CD14-positive monocyte (primary cell): ENCODE results near the gene GPC6. TPM values are rescaled to one million over a fixed set of nuclear protein-coding genes. Genes with fewer than 3 reads are reported as not detected.

Source experiments
- DNase-seq, 3 donors: peaks; one replicate each; pipeline ENCODE4 v3.0.0-alpha.2; 2011 to 2022
- H2AFZ ChIP-seq: 2 replicates; pipeline ENCODE4 v1.6.0; 2012; ENCODE audit warnings: mild to moderate bottlenecking, low read depth, low read length, inconsistent platforms; ENCODE audit not compliant: insufficient read depth, poor library complexity, severe bottlenecking
- H3K27ac ChIP-seq, 2 donors: 1 replicate in 1 of 2; 2 replicates in 1 of 2; pipeline ENCODE4 v1.5.1; 2012 to 2013; ENCODE audit warnings: low read length in 2 of 2, control low read depth in 1 of 2, inconsistent platforms in 1 of 2, low read depth in 1 of 2, mild to moderate bottlenecking in 1 of 2
- H3K27me3 ChIP-seq, 2 donors: one replicate each; pipeline versions ENCODE4 v1.6.0 to v1.6.1; 2011 to 2013; ENCODE audit warnings: low read length in 2 of 2; ENCODE audit not compliant: control insufficient read depth in 2 of 2, insufficient read depth in 2 of 2
- H3K36me3 ChIP-seq, 2 donors: replicated peaks in 1 of 2; 1 replicate in 1 of 2; 2 replicates in 1 of 2; pipeline versions ENCODE4 v1.5.1 to v1.6.1; 2012 to 2013; ENCODE audit warnings: low read length in 2 of 2, control low read depth in 1 of 2, inconsistent platforms in 1 of 2, mild to moderate bottlenecking in 1 of 2; ENCODE audit not compliant: insufficient read depth in 2 of 2, control insufficient read depth in 1 of 2
- H3K4me1 ChIP-seq, 2 donors: 1 replicate in 1 of 2; 2 replicates in 1 of 2; pipeline versions ENCODE4 v1.5.1 to v1.6.1; 2012 to 2013; ENCODE audit warnings: low read length in 2 of 2, control low read depth in 1 of 2, inconsistent platforms in 1 of 2, mild to moderate bottlenecking in 1 of 2, moderate library complexity in 1 of 2; ENCODE audit not compliant: insufficient read depth in 2 of 2, control insufficient read depth in 1 of 2
- H3K4me2 ChIP-seq: replicated peaks from 2 replicates; pipeline ENCODE3; 2012; ENCODE audit warnings: low read length, moderate library complexity, mild to moderate bottlenecking; ENCODE audit not compliant: poor library complexity, severe bottlenecking; ENCODE audit errors: extremely low read depth
- H3K4me3 ChIP-seq, 3 experiments: fragments of 200-600 bp in 1 of 3; sonication (generic) in 1 of 3; replicated peaks in 1 of 3; 1 replicate in 2 of 3; 2 replicates in 1 of 3; pipeline ENCODE4 v1.5.1; 2011 to 2013; ENCODE audit warnings: low read length in 3 of 3, mild to moderate bottlenecking in 3 of 3, control low read depth in 2 of 3, low read depth in 2 of 3, inconsistent platforms in 1 of 3, moderate library complexity in 1 of 3
- H3K79me2 ChIP-seq: 2 replicates; pipeline ENCODE4 v1.6.0; 2012; ENCODE audit warnings: mild to moderate bottlenecking, control low read depth, inconsistent platforms, low read length, moderate library complexity; ENCODE audit not compliant: insufficient read depth
- H3K9ac ChIP-seq: 2 replicates; pipeline ENCODE4 v1.6.0; 2017; ENCODE audit warnings: low read length, mild to moderate bottlenecking; ENCODE audit not compliant: insufficient read depth, poor library complexity, severe bottlenecking
- H3K9me3 ChIP-seq, 2 donors: replicated peaks in 1 of 2; 1 replicate in 1 of 2; 2 replicates in 1 of 2; pipeline versions ENCODE4 v1.5.1 to v1.6.1; 2012 to 2013; ENCODE audit warnings: low read length in 2 of 2, control low read depth in 1 of 2; ENCODE audit not compliant: control insufficient read depth in 1 of 2, insufficient read depth in 1 of 2
- H4K20me1 ChIP-seq: 2 replicates; pipeline ENCODE4 v1.6.0; 2012; ENCODE audit warnings: mild to moderate bottlenecking, low read length, control low read depth, moderate library complexity; ENCODE audit not compliant: insufficient read depth
- H3K27ac Mint-ChIP-seq, 7 donors: one replicate each; pipeline ENCODE4 v1.8.0; 2020; ENCODE audit warnings: mild to moderate bottlenecking in 7 of 7, mixed read lengths in 7 of 7, moderate library complexity in 6 of 7, inconsistent platforms in 2 of 7
- H3K27me3 Mint-ChIP-seq, 3 donors: one replicate each; pipeline ENCODE4 v1.8.0; 2021 to 2022; ENCODE audit warnings: low read depth in 3 of 3, mild to moderate bottlenecking in 3 of 3, mixed read lengths in 3 of 3, moderate library complexity in 3 of 3, inconsistent platforms in 1 of 3
- H3K36me3 Mint-ChIP-seq, 2 donors: one replicate each; pipeline ENCODE4 v1.8.0; 2020; ENCODE audit warnings: mixed read lengths in 2 of 2, inconsistent platforms in 1 of 2, mild to moderate bottlenecking in 1 of 2
- H3K4me1 Mint-ChIP-seq: one replicate; pipeline ENCODE4 v1.8.0; 2020; ENCODE audit warnings: mild to moderate bottlenecking, mixed read lengths
- H3K4me3 Mint-ChIP-seq, 2 donors: one replicate each; pipeline ENCODE4 v1.8.0; 2020; ENCODE audit warnings: mild to moderate bottlenecking in 2 of 2, mixed read lengths in 2 of 2, moderate library complexity in 1 of 2
- H3K9me3 Mint-ChIP-seq, 7 donors: one replicate each; pipeline ENCODE4 v1.8.0; 2020 to 2022; ENCODE audit warnings: mixed read lengths in 7 of 7, mild to moderate bottlenecking in 6 of 7, moderate library complexity in 6 of 7, inconsistent platforms in 2 of 7
- CTCF ChIP-seq: fragments of 200-600 bp; IDR thresholded peaks from one replicate; pipeline ENCODE4 v1.8.0; 2022; ENCODE audit warnings: antibody characterized with exemption, mild to moderate bottlenecking
- WGBS: methylation state at CpG from one replicate; pipeline ENCODE4 v1.1.5; 2013; ENCODE audit warnings: missing lambda C conversion rate; ENCODE audit not compliant: insufficient coverage; 5-methylcytosine and 5-hydroxymethylcytosine counted together
- intact Hi-C, 2 donors: fragments of 100-400 bp; cut with micrococcal nuclease; formaldehyde crosslinking; loops; one replicate each; pipeline versions ENCODE4 v1.15.0 to v1.15.1; 2023
- polyA plus RNA-seq, 3 donors: library from polyadenylated mRNA; depleted of rRNA in 1 of 3; unstranded in 2 of 3; stranded (reverse) in 1 of 3; fragments of 300-500 nt in 2 of 3; fragments of >200 nt in 1 of 3; fragmentation: Illumina TruSeq in 2 of 3; gene quantifications; 1 replicate in 2 of 3; 2 replicates in 1 of 3; pipeline ENCODE4 v1.2.3, GENCODE V29; 2012 to 2021

GPC6 gene
- polyA plus RNA-seq, 3 donors: not detected

DNA sequence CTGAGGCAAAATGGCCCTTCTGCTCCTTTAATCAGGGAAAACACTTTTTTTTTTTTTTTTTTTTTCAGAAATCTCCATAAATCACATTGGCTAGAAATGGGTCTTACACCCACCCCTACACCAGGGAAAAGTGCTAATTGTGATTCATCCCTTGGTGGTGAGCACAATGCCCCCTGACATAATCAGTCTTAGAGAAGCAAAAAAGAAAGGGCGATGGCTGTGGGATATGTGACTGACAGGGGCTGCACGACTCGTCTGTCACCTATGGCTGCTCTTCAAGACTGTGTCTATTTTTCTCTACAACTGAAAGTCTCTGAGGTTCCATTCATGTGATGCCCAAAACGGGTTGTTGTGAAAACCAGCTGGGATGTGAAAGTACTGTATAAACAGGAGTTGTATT lies 3.6 kb upstream of the GPC6 start:
- Histone ChIP-seq H3K36me3 (no peaks in the 10 kb centered on the region), H3K27ac (no peak overlapping the region), H3K9me3 (no peaks in the 10 kb centered on the region), H3K4me2 (no peak overlapping the region), H3K27me3 (peaks cover 21 to 22% of the 10 kb centered on the region in 2 donors), H4K20me1 (no peaks in the 10 kb centered on the region), H2AFZ (no peak overlapping the region), H3K4me3 (no peak overlapping the region), H3K79me2 (no peaks in the 10 kb centered on the region), H3K9ac (no peak overlapping the region), H3K4me1 (peaks cover 0 to 11% of the 10 kb centered on the region in 2 donors)
- no peak overlapping the region for H3K27ac Mint-ChIP-seq
- TF ChIP-seq CTCF: no peak
- H3K36me3 Mint-ChIP-seq: peaks cover 0 to 3% of the 10 kb centered on the region in 2 donors
- no peak overlapping the region for H3K4me3 Mint-ChIP-seq
- H3K9me3 Mint-ChIP-seq: peaks cover 0 to 18% (median 8%) of the 10 kb centered on the region in 7 donors
- WGBS: 96% methylated on average over 3 of the region's 4 CpGs
- peaks cover 2% of the 10 kb centered on the region for H3K4me1 Mint-ChIP-seq
- peaks cover 21 to 32% (median 26%) of the 10 kb centered on the region in 3 donors for H3K27me3 Mint-ChIP-seq
- intact Hi-C loops: no loop called here
- no peak for DNase-seq

DNA sequence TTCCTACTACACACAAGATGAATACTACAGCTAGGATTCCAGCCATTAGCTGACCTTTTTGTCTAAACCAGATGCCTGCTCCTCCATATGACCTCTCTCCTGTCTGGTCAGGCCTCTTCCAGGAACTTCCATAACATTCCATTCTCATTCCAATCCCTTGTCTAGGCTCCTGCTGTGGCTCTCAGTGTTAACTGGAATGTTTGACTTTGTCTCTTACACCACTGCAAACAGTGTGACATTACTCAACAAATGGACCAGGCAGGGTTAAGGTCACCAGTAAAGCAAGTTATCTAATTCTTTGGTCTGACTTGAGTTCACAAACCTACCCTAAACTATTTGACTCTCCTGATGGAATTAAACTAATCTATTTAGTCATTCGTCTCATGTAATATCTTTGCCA lies 2.1 kb upstream of the GPC6 start:
- Histone ChIP-seq H3K27ac (no peak overlapping the region), H3K27me3 (peaks cover 36% of the 10 kb centered on the region in 2 donors), H4K20me1 (no peaks in the 10 kb centered on the region), H3K4me2 (no peak overlapping the region), H3K4me1 (peaks cover 0 to 18% of the 10 kb centered on the region in 2 donors), H2AFZ (no peak overlapping the region), H3K79me2 (no peaks in the 10 kb centered on the region), H3K9ac (no peak overlapping the region), H3K36me3 (no peaks in the 10 kb centered on the region), H3K9me3 (peaks cover 0 to 5% of the 10 kb centered on the region in 2 donors), H3K4me3 (no peak overlapping the region)
- no CpG with 5 or more reads among the region's 1 CpG for WGBS
- Mint-ChIP-seq H3K27me3 (peaks cover 35 to 47% (median 40%) of the 10 kb centered on the region in 3 donors), H3K36me3 (peaks cover 0 to 5% of the 10 kb centered on the region in 2 donors), H3K4me1 (peaks cover 4% of the 10 kb centered on the region), H3K9me3 (peaks cover 0 to 18% (median 13%) of the 10 kb centered on the region in 7 donors), H3K27ac (no peak overlapping the region), H3K4me3 (no peak overlapping the region)
- no peak for DNase-seq
- no peak for TF ChIP-seq CTCF
- intact Hi-C loops: no loop called here
